ENCODE results near the gene MTAP. TPM values are rescaled to one million over a fixed set of nuclear protein-coding genes. Genes with fewer than 3 reads are reported as not detected.

Gene MTAP
- total RNA-seq, 1 experiment from 2014 or later: 102 TPM

- Histone ChIP-seq H3T11ph (ENCODE audit: low read length) (no peak overlapping the region), H3K79me2 (ENCODE audit: insufficient read depth, low read length) (no peaks in the 10 kb centered on the region), H3K9ac (ENCODE audit: extremely low read depth, insufficient read length, low read length) (no peak overlapping the region), H3K4ac (ENCODE audit: low read depth, low read length) (no peak overlapping the region), H3K4me2 (ENCODE audit: insufficient read depth, insufficient read length, low read length) (no peak overlapping the region), H3K27ac (ENCODE audit: insufficient read length, low read depth, low read length) (no peak overlapping the region), H3K14ac (ENCODE audit: insufficient read depth, low read length) (no peak overlapping the region), H2BK5ac (ENCODE audit: insufficient read length, low read length) (no peak overlapping the region), H3K9me3 (ENCODE audit: control insufficient read depth, low read depth, low read length) (no peaks in the 10 kb centered on the region), H2AFZ (ENCODE audit: low read length) (no peak overlapping the region), H2BK12ac (ENCODE audit: insufficient read length, low read depth, low read length) (no peak overlapping the region), H4K5ac (ENCODE audit: insufficient read length, low read depth, low read length) (no peak overlapping the region), H4K8ac (replicated peaks; ENCODE audit: insufficient read length, low read depth, low read length) (no peak overlapping the region), H3K79me1 (ENCODE audit: insufficient read depth, low read depth, low read length, poor library complexity, severe bottlenecking) (no peaks in the 10 kb centered on the region), H4K91ac (ENCODE audit: insufficient read length, low read depth, low read length) (no peak overlapping the region), H3K27me3 (ENCODE audit: insufficient read depth, low read length) (peaks cover 87% of the 10 kb centered on the region), H3K18ac (ENCODE audit: insufficient read length, low read depth, low read length) (no peak overlapping the region), H2BK120ac (ENCODE audit: low read depth, low read length, poor library complexity, severe bottlenecking) (no peak overlapping the region), H2BK15ac (ENCODE audit: low read depth, low read length) (no peak overlapping the region), H2AK5ac (ENCODE audit: insufficient read length, low read length) (no peak overlapping the region), H3K56ac (ENCODE audit: insufficient read length, low read depth, low read length) (no peak overlapping the region), H3K4me1 (ENCODE audit: insufficient read depth, low read length) (no peaks in the 10 kb centered on the region; the same call in 1 of the 2 replicates), H3K23me2 (ENCODE audit: insufficient read length, low read depth, low read length, poor library complexity, severe bottlenecking) (peaks cover 4% of the 10 kb centered on the region), H4K20me1 (ENCODE audit: control insufficient read depth, insufficient read depth, insufficient read length) (no peaks in the 10 kb centered on the region), H3K23ac (ENCODE audit: insufficient read length, low read depth, low read length) (no peak overlapping the region), H2BK20ac (ENCODE audit: low read depth, low read length, poor library complexity, severe bottlenecking) (no peak overlapping the region)
- DNase-seq: no peak
- no peak overlapping the region for H3K4me3 Mint-ChIP-seq
- no CpG with 5 or more reads among the region's 10 CpGs for WGBS (ENCODE audit: extremely low coverage, insufficient read length, low lambda C conversion rate)
- H3K36me3 Mint-ChIP-seq (ENCODE audit: insufficient read depth in 1 of 3, low read depth in 3 of 3): peaks cover 0 to 3% (median 0%) of the 10 kb centered on the region in 3 experiments; a peak in 2 of 7 replicates
- peaks cover 11 to 12% of the 10 kb centered on the region in 2 experiments for H3K9me3 Mint-ChIP-seq
- H3K4me1 Mint-ChIP-seq: peaks cover 35 to 51% of the 10 kb centered on the region in 2 experiments
- no peak overlapping the region; a peak in 1 of 7 replicates for H3K27ac Mint-ChIP-seq
- no peak for TF ChIP-seq CTCF (conservative IDR thresholded peaks at IDR 0.05)
- H3K27me3 Mint-ChIP-seq (ENCODE audit: low read depth): peaks cover 99% of the 10 kb centered on the region
Measured at GRCh38 chr9:21967702-21968101, 165.3 kb downstream of the MTAP start.

Data from H9 (cell line).